Neural crest cell (in vitro differentiated cells): Measurements from ENCODE around the gene CDK6. TPM values are rescaled to one million over a fixed set of nuclear protein-coding genes. Genes with fewer than 3 reads are reported as not detected.
A peak's percentile ranks its signal among the peaks of the same experiment; 100 is the strongest.

Experiments
- DNase-seq: peaks from one replicate; pipeline ENCODE4 v3.0.0; 2021; ENCODE audit warnings: low read depth, mixed read lengths, low spot score
- H3K27ac Mint-ChIP-seq: one replicate; pipeline ENCODE4 v1.8.0; 2021; ENCODE audit warnings: mild to moderate bottlenecking, mixed read lengths; ENCODE audit not compliant: unreplicated experiment
- H3K27me3 Mint-ChIP-seq: 2 replicates; pipeline ENCODE4 v1.8.0; 2021; ENCODE audit warnings: low read depth, mild to moderate bottlenecking, mixed read lengths
- H3K36me3 Mint-ChIP-seq: 2 replicates; pipeline ENCODE4 v1.8.0; 2021; ENCODE audit warnings: low read depth, mild to moderate bottlenecking, mixed read lengths
- H3K4me1 Mint-ChIP-seq: 2 replicates; pipeline ENCODE4 v1.8.0; 2021; ENCODE audit warnings: mixed read lengths
- H3K4me3 Mint-ChIP-seq: one replicate; pipeline ENCODE4 v1.8.0; 2021; ENCODE audit warnings: mild to moderate bottlenecking, mixed read lengths
- H3K9me3 Mint-ChIP-seq: 2 replicates; pipeline ENCODE4 v1.8.0; 2021; ENCODE audit warnings: mixed read lengths
- CTCF ChIP-seq: fragments of 200-600 bp; sonication (generic); conservative IDR thresholded peaks from 2 replicates; pipeline ENCODE4 v1.5.0; 2021; ENCODE audit warnings: antibody characterized with exemption, mild to moderate bottlenecking
- total RNA-seq: library from RNA; stranded (reverse); gene quantifications from 2 replicates; pipeline ENCODE4 v1.2.1, GENCODE V29; 2021

Gene CDK6
- total RNA-seq, 1 donor from 2014 or later = 42.9 TPM

DNA sequence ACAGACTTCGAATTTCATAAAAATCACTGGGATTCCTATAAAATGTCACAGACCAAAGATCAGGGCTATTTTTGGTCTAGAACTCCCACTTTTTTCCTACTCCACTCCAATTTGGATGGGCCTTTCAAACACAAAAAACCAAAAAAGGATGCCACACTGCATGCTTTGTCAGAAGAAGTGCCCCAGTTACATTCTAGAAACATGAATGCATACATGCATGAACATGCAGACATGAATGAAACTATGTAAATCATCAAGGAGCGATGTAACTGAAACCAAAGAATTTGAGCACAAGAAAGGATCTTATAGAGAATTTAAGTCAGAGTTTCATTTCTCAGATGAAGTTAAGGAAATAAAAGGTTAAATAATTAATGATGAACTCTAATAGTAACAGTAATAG, 214.3 kb downstream of the CDK6 start:
- no peak for DNase-seq
- Mint-ChIP-seq H3K27ac (no peak overlapping the region), H3K4me1 (peaks cover 21% of the 10 kb centered on the region), H3K27me3 (no peaks in the 10 kb centered on the region), H3K36me3 (peaks cover 3% of the 10 kb centered on the region), H3K4me3 (no peak overlapping the region), H3K9me3 (no peaks in the 10 kb centered on the region)
- no peak for TF ChIP-seq CTCF

DNA sequence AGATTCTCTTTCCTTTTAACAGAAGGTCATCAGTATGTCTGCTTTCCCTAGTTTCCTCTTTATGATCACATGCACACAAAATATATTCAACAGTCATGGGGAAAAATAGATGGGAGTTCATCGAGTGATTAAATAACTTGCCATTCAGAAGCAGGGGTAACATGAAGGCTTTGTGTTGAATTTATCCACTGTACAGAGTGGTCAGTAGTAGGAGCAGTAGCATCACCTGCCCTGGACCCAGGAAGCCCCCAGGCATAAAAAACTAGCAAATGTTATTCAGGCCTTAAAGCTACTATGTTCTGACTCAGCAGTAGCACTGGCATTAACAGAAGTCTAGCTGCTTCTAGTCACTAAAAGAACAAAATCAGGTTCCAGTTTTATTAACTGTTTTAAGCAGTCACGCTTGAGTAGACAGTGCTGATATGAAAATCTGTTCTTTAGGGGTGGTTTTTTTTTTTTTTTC, 214.8 kb downstream of the CDK6 start:
- H3K36me3 Mint-ChIP-seq = peaks cover 3% of the 10 kb centered on the region
- H3K9me3 Mint-ChIP-seq = no peaks in the 10 kb centered on the region
- TF ChIP-seq CTCF = no peak
- no peak for DNase-seq
- no peaks in the 10 kb centered on the region for H3K27me3 Mint-ChIP-seq
- peaks cover 21% of the 10 kb centered on the region for H3K4me1 Mint-ChIP-seq
- H3K4me3 Mint-ChIP-seq = no peak overlapping the region
- no peak overlapping the region for H3K27ac Mint-ChIP-seq

- no peak overlapping the region for H3K27ac Mint-ChIP-seq
- H3K36me3 Mint-ChIP-seq = no peaks in the 10 kb centered on the region
- no peak overlapping the region for H3K4me3 Mint-ChIP-seq
- DNase-seq = peak; percentile 57
- no peaks in the 10 kb centered on the region for H3K9me3 Mint-ChIP-seq
- H3K27me3 Mint-ChIP-seq = no peaks in the 10 kb centered on the region
- peak; percentile 86 for TF ChIP-seq CTCF
- H3K4me1 Mint-ChIP-seq = peaks cover 21% of the 10 kb centered on the region
Measured at GRCh38 chr7:92621026-92621540, 215.3 kb downstream of the CDK6 start.

- H3K4me1 Mint-ChIP-seq = no peaks in the 10 kb centered on the region
- H3K27me3 Mint-ChIP-seq = no peaks in the 10 kb centered on the region
- H3K4me3 Mint-ChIP-seq = no peak overlapping the region
- H3K27ac Mint-ChIP-seq = no peak overlapping the region
- no peak for DNase-seq
- no peaks in the 10 kb centered on the region for H3K36me3 Mint-ChIP-seq
- TF ChIP-seq CTCF = no peak
- no peaks in the 10 kb centered on the region for H3K9me3 Mint-ChIP-seq
Measured at GRCh38 chr7:92615861-92616260, 220.5 kb downstream of the CDK6 start.

- DNase-seq = no peak
- Mint-ChIP-seq H3K4me1 (no peaks in the 10 kb centered on the region), H3K36me3 (no peaks in the 10 kb centered on the region), H3K27me3 (peaks cover under 1% of the 10 kb centered on the region), H3K27ac (no peak overlapping the region), H3K4me3 (no peak overlapping the region), H3K9me3 (no peaks in the 10 kb centered on the region)
- no peak for TF ChIP-seq CTCF
Measured at GRCh38 chr7:92614660-92615174, 221.7 kb downstream of the CDK6 start.
